Measurements from ENCODE around the gene PDGFB. TPM values are rescaled to one million over a fixed set of nuclear protein-coding genes. Genes with fewer than 3 reads are reported as not detected.

Gene PDGFB
- total and polyA plus RNA-seq, 9 of the 15 experiments (the other 6 are each of a cell fraction or from before 2014, with no cell fraction given): 0.07 to 4.0 (median 0.48) TPM; not detected in 1

DNA sequence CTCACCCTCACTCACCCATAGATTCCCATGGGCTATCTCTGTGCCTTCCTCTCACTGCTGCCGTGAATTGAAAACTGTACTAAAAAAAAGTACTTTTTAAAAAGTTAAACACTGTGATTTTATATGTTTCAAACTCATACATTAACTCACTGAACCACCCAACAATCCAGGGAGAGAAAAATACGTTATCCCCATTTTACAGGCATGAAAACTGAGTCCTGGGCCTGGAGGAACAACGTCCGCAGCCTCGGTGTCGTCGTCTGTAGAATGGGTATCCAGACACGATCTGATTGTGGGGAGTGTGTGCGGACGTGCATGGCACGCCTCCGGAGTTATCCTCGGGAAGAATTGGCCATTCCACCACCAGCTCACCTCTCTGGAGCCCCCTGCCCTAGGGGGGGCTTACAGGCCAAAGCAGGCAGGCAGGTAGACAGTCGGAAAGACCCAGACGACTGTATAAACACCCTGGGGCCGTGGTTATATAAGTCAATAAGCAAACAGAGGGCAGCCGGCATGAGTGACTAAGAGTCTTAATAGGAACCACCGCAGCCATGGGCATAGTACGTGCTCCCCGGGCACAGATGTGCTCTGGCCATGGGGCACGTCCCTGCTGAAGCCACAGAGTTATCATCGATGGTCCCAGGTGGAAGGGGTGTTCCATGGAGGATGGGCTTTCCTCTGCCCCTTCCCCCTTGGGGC, 7.1 kb upstream of the PDGFB start:
- CTCF ChIA-PET (ENCODE audit: low intra/inter-chr PET ratio): no interaction called here
- H3K27me3 ChIP-seq (ENCODE audit: control insufficient read depth in 2 of 2, insufficient read depth in 2 of 2, low read length in 2 of 2): no peaks in the 10 kb centered on the region
- TF ChIP-seq KDM1A (IDR thresholded peaks at IDR 0.05) (peak; percentile 69 to 82), RCOR1 (IDR thresholded peaks at IDR 0.05; ENCODE audit: borderline replicate concordance in 1 of 2, low read depth in 2 of 2, low read length in 2 of 2) (0 out of 4 replicates have a peak, but pooled peaks of 1 of the 2 experiments have one; percentile 19), HDAC2 (IDR thresholded peaks at IDR 0.05) (0 out of 2 replicates have a peak, but pooled peaks have one; percentile 26), RBM25 (IDR thresholded peaks at IDR 0.05; ENCODE audit: low read depth, low read length, severe bottlenecking) (peak; percentile 76), CREBBP (IDR thresholded peaks at IDR 0.05; ENCODE audit: low read depth, low read length) (no peak), ADNP (tag; IDR thresholded peaks at IDR 0.05) (peak; percentile 55; the same call in 1 of the 2 replicates), ZNF263 (CRISPR knock-in tag; IDR thresholded peaks at IDR 0.05; ENCODE audit: borderline replicate concordance) (peak; percentile 58; the same call in 1 of the 2 replicates), BCOR (IDR thresholded peaks at IDR 0.05) (peak; percentile 87), MEF2D (tag; conservative IDR thresholded peaks at IDR 0.05; ENCODE audit: low read depth) (no peak), CCNT2 (IDR thresholded peaks at IDR 0.05; ENCODE audit: borderline replicate concordance, extremely low read depth, insufficient read length, low read depth, low read length) (no peak)
- POLR2A ChIA-PET: interaction anchor here (0.6 to 1.0 kb wide), 2 partner anchors 15 to 59 kb away, joined by 3 to 4 read pairs; no protein-coding TSS in a partner anchor
- no peaks in the 10 kb centered on the region for H4K20me1 ChIP-seq (replicated peaks; ENCODE audit: control insufficient read depth, insufficient read depth, low read length)
- no peak for FAIRE-seq
- no peak overlapping the region for H3K4me3 ChIP-seq
- H3K9me3 ChIP-seq (replicated peaks; ENCODE audit: control insufficient read depth, insufficient read depth, low read depth, low read length): no peaks in the 10 kb centered on the region
- H2AFZ ChIP-seq (ENCODE audit: low read depth, low read length): 0 out of 2 replicates have a peak overlapping the region, but pooled peaks have one; percentile 50
- H3K4me1 ChIP-seq (replicated peaks in 1 of 2; ENCODE audit: control insufficient read depth in 2 of 2, insufficient read depth in 2 of 2, low read length in 2 of 2): peaks cover 37 to 43% of the 10 kb centered on the region in 2 experiments; a peak in 4 of 5 replicates
- no peak for DNase-seq (ENCODE audit: extremely low read depth in 1 of 4, low spot score in 3 of 4)
- H3K4me2 ChIP-seq (ENCODE audit: insufficient read depth, low read length): no peak overlapping the region
- H3K9me1 ChIP-seq (ENCODE audit: control insufficient read depth, insufficient read depth, low read length): no peaks in the 10 kb centered on the region
- H3K36me3 ChIP-seq (ENCODE audit: control insufficient read depth, insufficient read depth, low read length): no peaks in the 10 kb centered on the region
- no peak overlapping the region for H3K9ac ChIP-seq (ENCODE audit: insufficient read depth in 1 of 2, low read depth in 2 of 2, low read length in 2 of 2)
- intact Hi-C loops (cut with micrococcal nuclease) (no loop called here), in situ Hi-C loops (cut with MboI) (no loop called here)
- BruUV-seq (replicated peaks): no TSS peak
- no peaks in the 10 kb centered on the region for H3K79me2 ChIP-seq (ENCODE audit: control insufficient read depth, insufficient read depth, low read length)
- no peak overlapping the region for H3K27ac ChIP-seq (ENCODE audit: extremely low read depth, low read depth, low read length)
- WGBS (ENCODE audit: insufficient coverage, low coverage, missing lambda C conversion rate): 62% methylated on average over 20 of the region's 22 CpGs
- ATAC-seq: no peak

Measured in K562 (cell line).